H54 (cell line): ENCODE measurements around the gene MORN4.

ENCODE experiments used
- DNase-seq: peaks from one replicate; pipeline ENCODE4 v3.0.0; 2011; ENCODE audit warnings: low spot score, mixed read lengths; ENCODE audit not compliant: insufficient read length
- FAIRE-seq: peaks from 3 replicates; lab custom pipeline; 2011; peaks lifted over from hg19 to GRCh38; lab: Jason Lieb, UNC
- POLR2A ChIP-seq: IDR thresholded peaks from 2 replicates; pipeline ENCODE4 v1.6.1; 2011; ENCODE audit warnings: low read depth, mild to moderate bottlenecking, low read length

The MORN4 gene

DNA sequence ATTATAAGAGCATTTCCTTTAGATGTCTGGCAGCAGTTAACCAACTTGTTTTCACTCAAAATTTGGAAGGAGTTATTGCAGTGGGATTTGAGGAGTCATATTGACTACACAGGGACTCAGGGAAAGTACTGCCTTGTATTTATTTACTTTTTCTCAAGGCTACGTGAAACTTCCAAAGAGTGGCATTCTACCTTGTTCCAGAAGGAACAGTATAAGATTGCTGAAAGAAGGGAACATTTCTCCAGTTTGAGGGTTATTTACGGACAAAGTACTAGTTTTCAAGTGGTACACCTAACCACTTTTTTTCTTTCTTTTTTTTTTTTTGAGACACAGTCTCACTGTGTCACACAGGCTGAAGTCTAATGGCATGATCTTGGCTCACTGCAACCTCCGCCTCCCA lies 5.1 kb downstream of the MORN4 start:
- no peak for TF ChIP-seq POLR2A
- DNase-seq (no peak), FAIRE-seq (no peak)

DNA sequence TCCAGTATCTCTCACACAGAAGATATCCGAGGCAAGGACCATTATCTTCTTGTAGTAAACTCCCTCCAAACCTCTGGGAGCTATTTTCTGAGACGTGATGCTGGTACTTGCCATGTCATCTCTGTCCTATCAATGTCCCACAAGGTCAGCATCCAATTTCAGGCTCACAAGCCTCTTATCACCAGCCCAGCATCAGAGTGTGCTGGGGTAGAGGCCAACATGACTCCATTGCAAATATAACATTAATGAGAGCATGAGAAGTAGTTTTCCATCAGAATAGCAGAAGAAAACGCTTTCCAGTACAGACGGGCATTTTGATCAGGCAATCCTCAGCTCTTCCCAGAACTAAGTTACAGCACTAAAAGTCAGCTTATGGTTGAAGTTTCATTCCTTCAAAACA lies 5.6 kb downstream of the MORN4 start:
- DNase-seq: no peak
- FAIRE-seq: no peak
- TF ChIP-seq POLR2A: no peak

DNA sequence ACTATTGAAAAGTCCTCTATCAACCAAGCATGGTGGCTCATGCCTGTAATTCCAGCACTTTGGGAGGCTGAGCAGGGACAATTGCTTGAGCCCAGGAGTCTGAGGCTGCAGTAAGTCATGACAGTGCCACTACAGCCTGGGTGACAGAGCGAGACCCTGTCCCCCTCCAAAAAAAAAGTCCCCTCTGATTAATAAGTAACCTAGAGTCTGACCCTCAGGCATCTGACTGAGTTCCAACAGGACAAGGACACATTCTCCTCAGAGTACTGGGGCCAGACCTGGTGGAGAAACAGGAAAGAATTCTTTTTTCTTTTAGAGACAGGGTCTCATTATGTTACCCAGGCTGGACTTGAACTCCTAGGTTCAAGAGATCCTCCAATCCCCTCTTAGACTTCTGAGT lies 10.0 kb downstream of the MORN4 start:
- DNase-seq (no peak), FAIRE-seq (no peak)
- TF ChIP-seq POLR2A: no peak

DNA sequence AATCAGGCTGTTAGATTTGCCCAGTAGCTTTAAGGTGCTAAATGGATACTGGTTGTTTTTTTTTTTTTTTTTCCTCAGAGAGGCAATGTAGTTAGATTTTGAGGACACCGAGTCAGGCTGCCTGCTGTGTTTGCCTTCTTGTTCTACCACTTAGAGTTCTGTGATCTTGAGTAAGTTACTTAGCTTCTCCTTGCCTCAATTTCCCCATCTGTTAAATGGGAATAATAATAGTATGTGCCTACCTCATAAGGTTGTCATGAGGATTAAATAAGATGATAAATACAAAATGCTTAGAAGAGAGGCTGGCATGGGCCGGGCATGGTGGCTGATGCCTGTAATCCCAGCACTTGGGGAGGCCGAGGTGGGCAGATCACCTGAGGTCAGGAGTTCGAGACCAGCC lies 14.6 kb downstream of the MORN4 start:
- DNase-seq (no peak), FAIRE-seq (no peak)
- TF ChIP-seq POLR2A: no peak

DNA sequence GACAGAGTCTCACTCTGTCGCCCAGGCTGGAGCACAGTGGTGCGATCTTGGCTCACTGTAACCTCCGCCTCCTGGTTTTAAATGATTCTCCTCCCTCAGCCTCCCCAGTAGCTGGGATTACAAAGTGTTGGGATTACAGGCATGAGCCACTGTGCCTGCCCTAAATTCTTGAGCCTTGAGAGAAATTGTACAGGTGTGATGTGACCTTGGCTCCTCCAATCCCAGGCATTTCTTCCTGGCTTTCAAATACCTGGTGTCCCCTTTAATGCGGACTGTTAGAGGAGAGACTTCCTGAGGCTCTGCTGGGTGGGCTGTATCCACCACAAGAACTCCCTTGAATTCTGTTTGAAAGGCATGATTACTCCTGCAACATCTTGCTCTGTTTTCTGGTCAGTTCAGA lies 15.0 kb downstream of the MORN4 start:
- TF ChIP-seq POLR2A: no peak
- FAIRE-seq: no peak

DNA sequence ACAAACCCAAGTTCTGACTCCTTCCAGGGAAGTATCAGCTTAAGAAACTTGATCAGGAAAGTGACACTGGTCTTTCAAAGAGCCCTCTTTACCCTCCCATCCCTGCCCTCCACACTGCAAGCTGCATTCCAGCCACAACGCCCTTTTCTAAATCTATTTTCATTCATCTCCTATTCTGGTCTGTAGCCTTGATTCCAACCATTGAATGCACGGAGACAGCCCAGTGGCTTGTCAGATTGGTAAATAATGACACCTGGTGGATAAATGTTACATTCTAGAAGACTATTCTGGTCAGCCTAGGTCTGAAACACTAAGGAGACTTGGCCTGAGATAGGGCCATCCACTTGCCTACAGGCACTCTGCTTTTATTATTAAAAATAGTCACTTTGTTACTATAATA lies 20.9 kb downstream of the MORN4 start:
- FAIRE-seq: no peak
- peak; percentile 62 for DNase-seq
- TF ChIP-seq POLR2A: no peak

More for the DNA sequence above, 15.0 kb downstream of the MORN4 start:
- DNase-seq: no peak

DNA sequence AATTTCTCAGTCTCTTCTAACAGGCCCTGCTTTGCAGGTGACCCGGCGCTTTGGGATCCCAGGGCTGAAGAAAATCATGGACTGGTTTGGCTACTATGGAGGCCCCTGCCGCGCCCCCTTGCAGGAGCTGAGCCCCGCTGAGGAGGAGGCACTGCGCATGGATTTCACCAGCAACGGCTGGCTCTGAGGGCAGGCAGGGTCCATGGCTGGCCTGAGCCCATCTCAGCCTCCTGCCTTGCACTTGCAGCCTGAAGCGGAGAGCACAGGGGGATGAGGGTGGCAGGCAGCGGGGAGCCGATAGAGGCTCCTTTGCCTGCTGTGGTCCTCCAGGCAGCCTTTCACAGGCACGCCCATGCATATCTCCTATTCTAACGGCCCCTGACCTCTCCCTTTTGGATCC lies 21.8 kb downstream of the MORN4 start:
- no peak for FAIRE-seq
- DNase-seq: no peak
- TF ChIP-seq POLR2A: no peak

DNA sequence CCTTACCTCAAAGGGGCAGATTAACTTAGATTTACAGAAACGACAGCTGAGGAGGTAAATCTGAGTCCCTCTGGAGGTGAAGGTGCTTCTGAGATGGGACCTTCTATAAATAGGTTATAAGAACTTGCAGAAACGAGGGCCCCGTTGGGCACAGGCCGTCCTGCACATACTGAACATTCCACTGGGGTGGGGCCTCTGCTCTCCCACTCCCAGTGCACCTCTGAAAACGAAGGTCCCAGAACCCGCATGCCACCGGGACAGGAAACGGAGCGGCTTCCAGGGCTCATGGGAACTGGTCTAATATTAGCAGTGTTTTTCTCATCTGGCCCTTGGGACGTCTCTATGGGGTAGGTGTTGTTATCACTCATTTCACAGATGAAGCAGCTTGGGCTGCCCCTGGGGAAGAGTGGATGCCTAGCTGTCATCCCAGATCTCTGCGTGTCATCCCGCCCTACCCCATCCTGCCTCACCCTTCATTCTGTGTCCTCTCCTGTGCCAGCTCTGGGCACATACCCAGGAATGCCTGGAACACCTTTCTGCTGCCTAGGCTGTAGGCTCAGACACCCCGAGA lies 24.2 kb downstream of the MORN4 start:
- FAIRE-seq (no peak), DNase-seq (no peak)
- TF ChIP-seq POLR2A: no peak

DNA sequence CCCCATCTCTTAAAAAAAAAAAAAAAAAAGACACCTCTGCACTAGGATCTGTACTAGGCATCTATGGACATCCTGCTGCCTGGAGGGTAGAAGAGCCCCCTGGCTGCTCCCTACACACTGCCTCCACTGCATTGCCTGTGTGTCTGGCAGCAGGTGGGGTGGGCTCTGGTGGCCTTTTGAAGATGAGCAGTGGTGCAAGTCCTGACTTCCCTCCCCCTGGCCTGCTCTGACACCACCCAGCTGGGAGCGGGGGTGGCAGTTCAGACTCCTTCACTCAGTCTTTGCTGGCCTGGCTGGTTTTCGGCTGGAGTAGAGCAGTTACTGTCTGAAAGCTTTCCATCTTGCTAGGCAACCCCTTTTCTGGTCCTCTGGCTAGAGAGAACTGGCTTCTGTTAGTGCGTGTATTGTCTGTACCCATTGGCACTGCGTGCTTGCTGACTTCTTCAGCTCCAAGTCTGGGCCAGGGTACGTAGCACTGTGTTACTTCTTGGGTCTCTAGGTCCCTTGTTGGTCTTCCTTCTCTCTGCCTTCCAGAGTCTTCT lies 26.1 kb downstream of the MORN4 start:
- DNase-seq (no peak), FAIRE-seq (no peak)
- no peak for TF ChIP-seq POLR2A

DNA sequence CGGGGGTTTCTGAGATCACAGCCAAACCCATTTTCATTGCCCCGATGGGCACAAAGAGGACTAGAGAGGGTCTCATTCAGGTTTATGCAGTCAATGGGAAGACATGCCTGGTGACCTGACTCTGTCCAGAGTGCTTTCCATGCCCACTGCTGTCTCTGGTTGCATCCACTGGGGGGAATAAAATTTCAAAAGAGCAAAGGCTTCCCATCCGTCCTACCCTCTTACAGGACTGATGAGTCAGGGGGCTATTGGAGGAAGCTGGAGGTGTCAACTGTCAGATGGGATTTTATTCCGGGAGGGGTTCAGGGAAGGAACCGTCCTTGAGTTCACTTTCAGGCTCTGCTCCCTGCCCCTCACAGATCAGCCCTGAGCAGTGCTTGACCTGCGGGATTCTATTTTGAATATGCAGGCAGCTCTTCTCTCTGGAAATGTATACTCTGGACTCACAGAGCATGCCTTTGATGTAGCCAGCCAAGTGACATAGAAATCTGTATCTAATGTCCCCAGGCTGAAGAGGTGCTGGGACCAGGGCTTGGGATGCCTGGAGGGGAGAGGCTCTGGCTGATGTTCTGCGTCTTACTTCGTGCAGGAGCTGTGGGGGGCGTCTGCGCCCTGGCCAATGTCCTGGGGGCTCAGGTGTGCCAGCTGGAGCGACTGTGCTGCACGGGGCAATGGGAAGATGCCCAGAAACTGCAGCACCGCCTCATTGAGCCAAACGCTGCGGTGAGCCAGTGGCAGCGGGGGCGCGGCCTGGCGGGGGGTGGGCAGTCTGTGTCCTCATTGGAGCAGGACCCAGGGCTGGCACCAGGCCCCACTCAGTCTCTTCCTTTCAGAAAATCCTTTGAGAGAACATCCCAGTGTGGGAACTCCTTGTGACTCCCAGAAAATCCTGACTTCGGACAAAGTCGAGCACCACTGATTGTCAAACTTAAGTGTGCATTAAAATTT lies 31.8 kb downstream of the MORN4 start:
- no peak for TF ChIP-seq POLR2A
- FAIRE-seq: no peak

DNA sequence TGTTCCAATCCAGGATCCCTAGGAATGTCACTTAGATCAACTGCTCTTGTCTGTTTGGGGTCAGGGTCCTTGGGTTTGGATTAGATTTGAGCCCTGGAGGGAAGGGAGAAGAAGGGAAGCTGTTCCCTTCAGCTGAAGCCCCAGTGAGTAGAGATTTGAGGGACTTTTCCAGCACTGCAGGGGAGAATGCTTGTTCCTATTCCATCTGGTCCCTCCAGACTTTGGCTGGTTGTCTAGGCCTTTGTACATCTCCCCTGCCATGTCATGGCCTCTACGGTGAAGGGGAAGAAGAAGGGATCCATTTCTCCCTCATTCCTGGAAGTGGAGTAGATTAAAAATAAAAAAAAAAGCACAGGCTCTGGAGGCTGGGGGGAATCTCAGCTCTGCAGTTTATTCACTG lies 32.7 kb downstream of the MORN4 start:
- DNase-seq: no peak
- TF ChIP-seq POLR2A: no peak
- no peak for FAIRE-seq

More for the DNA sequence above, 31.8 kb downstream of the MORN4 start:
- no peak for DNase-seq

DNA sequence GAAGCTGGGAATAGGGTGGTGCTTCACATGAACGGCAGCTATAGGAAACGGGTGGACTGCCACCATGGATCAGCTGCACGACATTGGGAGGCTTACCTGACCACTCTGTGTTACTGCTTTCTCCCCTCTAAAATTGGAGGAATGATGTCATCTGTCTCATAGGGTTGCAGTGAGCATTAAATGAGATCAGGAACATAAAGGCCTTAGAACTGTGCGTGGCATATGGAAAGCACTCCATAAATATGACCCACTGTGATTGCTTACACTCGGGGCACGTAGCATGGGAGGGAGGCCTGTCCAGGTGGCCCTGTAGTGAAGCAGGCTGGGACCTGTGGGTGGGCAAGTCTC lies 34.1 kb downstream of the MORN4 start:
- no peak for DNase-seq
- FAIRE-seq: no peak
- no peak for TF ChIP-seq POLR2A

DNA sequence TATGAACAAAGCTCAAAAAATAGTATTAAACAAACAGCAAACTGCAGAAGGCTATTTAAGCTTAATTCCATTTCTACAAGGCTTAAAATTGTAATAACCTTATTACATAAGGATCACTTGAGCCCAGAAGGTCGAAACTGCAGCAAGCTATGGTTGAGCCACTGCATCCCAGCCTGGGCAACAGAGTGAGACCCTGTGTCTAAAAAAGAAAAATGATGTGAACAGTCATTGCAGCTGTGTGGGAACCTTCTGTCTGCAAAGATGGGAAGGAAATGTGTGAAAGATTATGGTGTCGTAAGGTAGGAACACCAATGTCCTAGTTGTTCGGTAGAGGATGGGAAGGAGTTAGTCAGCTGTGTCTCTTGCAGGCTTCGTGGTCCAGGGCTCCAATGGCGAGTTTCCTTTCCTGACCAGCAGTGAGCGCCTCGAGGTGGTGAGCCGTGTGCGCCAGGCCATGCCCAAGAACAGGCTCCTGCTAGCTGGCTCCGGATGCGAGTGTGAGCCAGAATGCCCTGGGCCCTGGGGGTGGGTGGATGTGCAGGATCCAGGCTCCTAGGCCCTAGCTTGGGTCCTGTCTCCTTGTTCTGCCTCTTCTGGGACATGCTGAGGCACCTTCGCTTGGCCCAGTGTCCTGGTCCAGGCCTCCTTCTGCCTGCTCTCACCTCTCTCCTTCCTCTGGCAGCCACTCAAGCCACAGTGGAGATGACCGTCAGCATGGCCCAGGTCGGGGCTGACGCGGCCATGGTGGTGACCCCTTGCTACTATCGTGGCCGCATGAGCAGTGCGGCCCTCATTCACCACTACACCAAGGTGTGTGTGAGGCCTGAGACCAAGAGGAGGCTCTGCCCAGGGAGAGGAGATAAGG lies 34.7 kb downstream of the MORN4 start:
- no peak for TF ChIP-seq POLR2A
- no peak for FAIRE-seq
- DNase-seq: no peak

DNA sequence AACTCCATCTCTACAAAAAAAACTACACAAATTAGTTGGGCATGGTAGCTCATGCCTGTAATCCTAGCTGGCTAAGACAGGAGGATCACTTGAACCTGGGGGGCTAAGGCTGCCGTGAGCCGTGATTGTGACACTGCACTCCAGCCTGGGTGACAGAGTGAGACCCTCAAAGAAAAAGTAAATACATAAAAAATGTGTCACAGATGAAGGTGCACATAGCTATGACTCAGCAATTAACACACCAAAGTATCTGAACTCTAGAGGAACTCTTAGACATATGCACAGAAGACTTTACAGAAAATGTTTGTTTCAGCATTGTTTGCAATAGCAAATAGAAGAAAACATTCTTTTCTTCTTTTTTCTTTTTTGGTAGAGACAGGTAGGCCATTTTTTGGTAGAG lies 35.5 kb downstream of the MORN4 start:
- DNase-seq (no peak), FAIRE-seq (no peak)
- no peak for TF ChIP-seq POLR2A
